GM10248 (cell line): ENCODE measurements around the gene FTO.

Source experiments
- CTCF ChIA-PET: fragments of 300-600 bp; sonication (Branson Sonifier 250); formaldehyde crosslinking; extraction: SDS; loops from one replicate; lab custom pipeline; 2021; ENCODE audit warnings: antibody characterized with exemption; lab: Yijun Ruan, JAX
- POLR2A ChIA-PET: fragments of 350-650 bp; sonication (Branson Sonifier 250); formaldehyde crosslinking; extraction: SDS; loops from one replicate; lab custom pipeline; 2020; ENCODE audit warnings: antibody characterized with exemption; lab: Yijun Ruan, JAX
- DNase-seq: peaks from one replicate; pipeline ENCODE4 v3.0.0; 2012; ENCODE audit errors: extremely low spot score
- CTCF ChIP-seq: IDR thresholded peaks from 2 replicates; pipeline ENCODE4 v1.5.1; 2012; ENCODE audit warnings: mild to moderate bottlenecking, low read depth; ENCODE audit errors: extremely low read depth, missing control alignments, control extremely low read depth

The FTO gene

GRCh38 chr16:54144572-54144947 is 440.6 kb downstream of the FTO start:
- no peak for DNase-seq
- no peak for TF ChIP-seq CTCF
- ChIA-PET CTCF (no interaction called here), POLR2A (no interaction called here)

- TF ChIP-seq CTCF, result no peak
- DNase-seq, result no peak
- ChIA-PET CTCF (no interaction called here), POLR2A (no interaction called here)
Observed at GRCh38 chr16:54145881-54146280, 441.9 kb downstream of the FTO start.

GRCh38 chr16:54148974-54149373 is 445.0 kb downstream of the FTO start:
- no peak for DNase-seq
- no peak for TF ChIP-seq CTCF
- CTCF ChIA-PET, result interaction anchor here (0.8 kb wide), 1 partner anchor 9 kb away, joined by 3 read pairs; no protein-coding TSS in a partner anchor
- POLR2A ChIA-PET, result no interaction called here

GRCh38 chr16:54150861-54151260 is 446.9 kb downstream of the FTO start:
- POLR2A ChIA-PET, result no interaction called here
- CTCF ChIA-PET, result no interaction called here
- TF ChIP-seq CTCF, result no peak
- no peak for DNase-seq

- POLR2A ChIA-PET, result no interaction called here
- CTCF ChIA-PET, result interaction anchor here (0.9 kb wide), 1 partner anchor 10 kb away, joined by 4 read pairs; no protein-coding TSS in a partner anchor
- TF ChIP-seq CTCF, result no peak
- DNase-seq, result no peak
Observed at GRCh38 chr16:54152362-54153239, 448.6 kb downstream of the FTO start.

- CTCF ChIA-PET, result no interaction called here
- POLR2A ChIA-PET, result no interaction called here
- no peak for TF ChIP-seq CTCF
- no peak for DNase-seq
Observed at GRCh38 chr16:54153240-54153934, 449.4 kb downstream of the FTO start.
